Activated CD4-positive, CD25-positive, alpha-beta regulatory T cell treated with anti-CD3 and anti-CD28 coated beads, Interleukin-2, amount 50 U/mL, for 16 hours (primary cell): ENCODE data around the gene RSPH9.
"Not testable (repeated sequence)": the region's sequence is repeated elsewhere in the genome, so short reads cannot be mapped to it uniquely, and the experiment has no call there.

Source experiments
- DNase-seq: peaks from one replicate; pipeline ENCODE4 v3.0.0-alpha.2; 2020; ENCODE audit warnings: low read depth, low spot score

The RSPH9 gene

DNA sequence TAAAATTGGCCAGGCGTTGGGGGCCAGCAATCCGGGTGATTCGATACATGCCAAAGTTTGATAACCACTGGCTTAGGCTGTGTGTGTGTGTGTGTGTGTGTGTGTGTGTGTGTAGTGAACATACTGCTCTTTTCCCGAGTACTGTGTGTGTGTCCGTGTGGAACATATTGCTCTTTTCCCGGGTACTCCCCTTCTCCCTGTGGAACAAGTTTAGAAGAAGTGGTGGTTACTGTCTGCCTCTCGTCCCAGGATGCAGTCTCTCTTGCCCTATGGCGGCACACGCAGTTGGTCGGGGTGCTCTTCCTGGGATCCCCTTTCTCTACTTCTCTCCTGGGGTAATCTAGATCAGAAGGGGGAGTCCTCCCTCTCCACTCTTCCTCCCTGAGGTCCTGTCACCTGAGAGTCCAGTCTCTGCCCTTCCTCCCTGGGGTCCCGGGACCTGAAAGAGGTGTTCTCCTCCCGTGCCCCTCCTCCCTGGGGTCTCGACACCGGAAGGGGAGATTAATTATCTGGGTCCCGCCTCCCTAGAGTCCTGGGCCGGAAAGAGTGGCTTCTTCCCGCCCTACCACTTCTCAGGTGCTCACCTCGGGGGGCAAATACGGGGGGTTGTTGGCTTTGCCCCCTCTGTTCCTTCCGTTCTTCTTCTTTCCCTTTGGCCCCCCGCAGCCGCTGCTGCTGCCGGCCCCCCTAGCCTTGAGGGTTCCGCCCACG, 16.3 kb upstream of the RSPH9 start:
- peak; percentile 25 for DNase-seq

DNA sequence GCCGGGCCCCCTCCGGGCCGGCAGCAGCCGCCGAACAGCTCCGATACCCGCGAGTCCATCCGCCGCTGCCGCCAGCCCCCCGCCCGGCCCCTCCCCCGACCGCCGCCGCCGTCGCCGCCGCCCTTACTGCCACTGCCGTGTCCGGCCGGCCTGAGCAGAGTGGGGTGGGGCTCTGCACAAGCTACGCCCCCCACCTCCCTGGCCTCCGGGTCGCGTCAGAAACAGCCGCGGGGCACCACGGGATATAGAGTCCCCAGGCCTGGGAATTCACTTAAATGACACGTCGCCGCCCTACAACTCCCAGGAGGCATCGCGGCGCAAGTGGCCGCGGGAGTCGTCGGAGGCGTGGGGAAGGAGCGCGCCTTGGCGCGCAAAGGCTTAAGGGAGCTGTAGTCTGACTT, 15.7 kb upstream of the RSPH9 start, which contains the start of gene GTPBP2:
TSS of gene GTPBP2 (minus strand) at position 161 of the 401 bp plus-strand sequence. CDS start at position 59, 102 bp downstream.
- peak; percentile 95 for DNase-seq

DNA sequence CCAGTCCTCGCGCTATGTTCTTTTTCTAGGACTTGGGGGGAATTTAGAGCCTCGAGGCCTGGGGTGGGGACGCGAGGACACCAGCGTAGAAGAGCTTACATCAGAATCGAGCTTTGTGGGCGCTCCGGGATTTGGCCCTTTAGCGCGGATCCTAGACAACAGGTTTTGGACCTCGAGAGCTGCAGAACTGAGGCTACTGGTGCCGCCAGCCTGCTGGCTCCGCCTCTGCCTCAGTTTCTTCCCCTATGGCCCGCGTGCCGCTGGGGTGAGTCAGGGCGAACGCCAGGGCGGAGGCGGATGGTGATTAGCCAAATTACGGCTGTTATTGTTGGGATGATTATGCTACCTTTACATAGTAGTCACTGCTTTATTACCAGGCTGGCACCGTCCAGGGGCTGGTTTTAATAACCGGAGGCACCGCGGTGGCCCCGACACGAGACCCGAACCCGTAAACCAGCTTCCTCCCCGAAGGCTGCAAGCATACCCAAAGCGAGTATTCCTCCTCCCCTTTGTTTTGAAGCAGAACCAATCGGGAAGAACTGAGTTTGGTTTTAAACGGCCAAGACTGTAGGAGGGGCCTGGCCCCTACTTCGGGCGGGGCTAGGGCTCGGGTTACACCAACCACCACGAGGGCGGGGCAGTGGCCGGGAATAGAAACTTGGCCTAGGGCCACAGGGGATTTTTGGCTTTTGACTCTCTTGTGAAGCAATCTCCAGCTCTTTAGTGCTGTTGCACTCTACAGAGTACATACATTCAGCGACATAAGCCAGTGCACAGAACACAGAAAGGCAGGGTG, 15.1 kb upstream of the RSPH9 start:
- peak; percentile 69 for DNase-seq

DNA sequence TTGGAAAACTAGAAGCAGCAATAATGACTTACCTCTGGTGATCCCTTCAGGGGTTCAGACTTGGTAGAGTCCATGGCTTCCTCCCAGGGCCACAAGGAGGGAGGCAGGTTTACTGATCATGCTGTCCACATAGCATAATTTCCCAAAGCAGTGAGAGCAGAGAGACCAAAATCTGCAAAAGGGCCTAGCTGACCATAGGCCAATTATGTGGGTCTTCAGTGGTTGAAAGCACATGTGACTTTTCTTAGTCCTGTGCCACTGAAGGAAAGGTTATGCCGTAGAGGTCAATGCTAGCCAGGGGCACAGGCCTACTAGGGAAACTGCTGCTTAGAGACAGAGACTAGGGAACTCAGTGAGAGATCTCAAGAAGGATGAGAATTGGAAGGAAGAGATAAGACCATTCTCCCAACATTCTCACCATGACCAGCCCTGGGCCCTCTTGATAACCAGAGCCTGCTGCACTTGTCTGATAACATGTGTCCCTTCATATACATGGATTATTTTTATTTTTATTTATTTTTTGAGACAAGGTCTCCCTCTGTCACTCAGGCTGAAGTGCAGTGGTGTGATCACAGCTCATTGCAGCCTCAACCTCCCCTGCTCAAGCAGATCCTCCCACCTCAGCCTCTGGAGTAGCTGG, 13.7 kb upstream of the RSPH9 start:
- DNase-seq: no peak

DNA sequence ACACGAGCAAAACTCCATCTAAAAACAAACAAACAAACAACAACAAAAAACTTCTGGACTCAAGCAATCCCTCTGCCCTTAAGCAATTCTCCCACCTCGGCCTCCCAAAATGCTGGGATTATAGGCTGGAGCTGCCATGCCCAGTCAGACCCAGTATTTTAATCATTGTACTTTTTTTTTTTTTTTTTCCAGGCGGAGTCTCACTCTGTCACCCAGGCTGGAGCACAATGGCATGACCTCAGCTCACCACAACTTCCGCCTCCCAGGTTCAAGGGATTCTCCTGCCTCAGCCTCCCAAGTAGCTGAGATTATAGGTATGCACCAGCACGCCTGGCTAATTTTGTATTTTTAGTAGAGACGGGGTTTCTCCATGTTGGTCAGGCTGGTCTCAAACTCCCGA, 11.8 kb upstream of the RSPH9 start:
- not testable (repeated sequence) for DNase-seq

DNA sequence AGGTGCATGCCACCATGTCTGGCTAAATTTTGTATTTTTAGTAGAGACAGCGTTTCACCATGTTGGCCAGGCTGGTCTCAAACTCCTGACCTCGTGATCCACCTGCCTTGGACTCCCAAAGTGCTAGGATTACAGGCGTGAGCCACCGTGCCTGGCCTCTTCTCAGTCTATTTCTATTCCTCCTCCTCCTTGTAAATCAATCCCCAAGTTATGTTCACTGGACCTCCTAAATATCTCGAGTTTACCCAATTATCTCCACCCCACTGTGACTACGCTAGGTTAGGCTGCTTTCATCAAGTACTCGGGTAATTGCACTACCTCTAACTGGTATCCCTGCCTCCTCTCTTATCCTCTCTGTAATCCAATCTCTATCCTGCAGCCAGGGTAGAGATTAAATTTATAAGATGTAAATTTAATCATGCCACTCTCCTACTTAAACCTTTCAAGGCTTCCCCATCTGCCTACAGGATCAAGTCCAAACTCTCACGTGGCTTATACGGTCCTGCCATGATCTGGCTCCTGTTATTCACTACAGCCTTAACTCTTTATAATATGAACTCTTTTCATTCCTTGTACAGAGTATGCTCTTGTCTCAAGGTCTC, 10.0 kb upstream of the RSPH9 start:
- no peak for DNase-seq

DNA sequence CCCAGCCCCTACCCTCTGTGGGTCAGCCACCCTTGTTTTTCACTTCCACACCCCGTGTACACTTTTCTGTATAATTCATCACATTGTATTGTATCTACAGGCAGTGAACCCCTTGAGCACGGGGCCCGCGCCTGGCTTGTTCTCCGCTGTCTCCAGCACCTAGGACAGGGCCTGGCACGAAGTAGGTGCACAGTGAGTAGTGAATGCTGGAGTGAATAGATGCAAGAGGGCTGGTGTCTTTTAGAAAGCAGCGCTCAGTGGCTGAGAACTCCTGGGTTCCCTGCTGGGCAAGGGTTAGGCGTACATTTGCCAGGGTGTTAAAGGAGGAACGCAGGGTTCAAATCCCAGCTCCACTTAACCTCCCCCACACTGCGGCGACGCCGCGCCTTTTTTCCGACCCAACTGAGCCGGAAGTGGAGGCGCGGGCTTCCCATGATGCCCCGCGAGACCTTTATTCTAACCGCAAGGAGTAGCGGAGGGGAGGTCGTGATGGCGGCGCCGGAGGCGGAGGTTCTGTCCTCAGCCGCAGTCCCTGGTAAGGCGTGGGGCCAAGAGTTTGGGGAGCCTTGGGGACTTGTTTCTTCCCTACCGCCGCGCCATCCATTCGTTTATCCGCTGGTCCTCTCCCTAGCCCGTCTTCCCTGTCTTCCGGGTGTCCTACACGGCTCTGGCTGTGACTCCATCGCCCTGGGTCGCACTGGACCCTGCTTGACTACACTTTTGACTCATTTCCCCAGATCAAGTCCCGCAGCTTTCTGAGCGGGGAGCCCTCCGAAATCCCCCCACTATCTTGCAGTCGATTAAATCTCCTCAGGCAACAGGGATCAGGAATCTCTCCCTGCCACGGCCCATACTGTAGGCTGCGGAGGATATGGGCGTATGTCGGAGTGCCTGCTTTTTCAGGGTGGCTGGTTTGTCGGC, 9.2 kb upstream of the RSPH9 start, which contains the start of gene MAD2L1BP:
TSS of gene MAD2L1BP (plus strand) at position 454 of the 921 bp plus-strand sequence. CDS start at position 490, 36 bp downstream.
- DNase-seq: peak; percentile 78

DNA sequence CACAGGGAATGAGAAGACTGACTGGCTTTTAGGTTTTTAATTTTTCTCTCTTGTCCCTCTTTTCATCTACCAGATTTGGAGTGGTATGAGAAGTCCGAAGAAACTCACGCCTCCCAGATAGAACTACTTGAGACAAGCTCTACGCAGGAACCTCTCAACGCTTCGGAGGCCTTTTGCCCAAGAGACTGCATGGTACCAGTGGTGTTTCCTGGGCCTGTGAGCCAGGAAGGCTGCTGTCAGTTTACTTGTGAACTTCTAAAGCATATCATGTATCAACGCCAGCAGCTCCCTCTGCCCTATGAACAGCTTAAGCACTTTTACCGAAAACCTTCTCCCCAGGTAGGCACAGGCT, 8.6 kb upstream of the RSPH9 start:
- DNase-seq: no peak

DNA sequence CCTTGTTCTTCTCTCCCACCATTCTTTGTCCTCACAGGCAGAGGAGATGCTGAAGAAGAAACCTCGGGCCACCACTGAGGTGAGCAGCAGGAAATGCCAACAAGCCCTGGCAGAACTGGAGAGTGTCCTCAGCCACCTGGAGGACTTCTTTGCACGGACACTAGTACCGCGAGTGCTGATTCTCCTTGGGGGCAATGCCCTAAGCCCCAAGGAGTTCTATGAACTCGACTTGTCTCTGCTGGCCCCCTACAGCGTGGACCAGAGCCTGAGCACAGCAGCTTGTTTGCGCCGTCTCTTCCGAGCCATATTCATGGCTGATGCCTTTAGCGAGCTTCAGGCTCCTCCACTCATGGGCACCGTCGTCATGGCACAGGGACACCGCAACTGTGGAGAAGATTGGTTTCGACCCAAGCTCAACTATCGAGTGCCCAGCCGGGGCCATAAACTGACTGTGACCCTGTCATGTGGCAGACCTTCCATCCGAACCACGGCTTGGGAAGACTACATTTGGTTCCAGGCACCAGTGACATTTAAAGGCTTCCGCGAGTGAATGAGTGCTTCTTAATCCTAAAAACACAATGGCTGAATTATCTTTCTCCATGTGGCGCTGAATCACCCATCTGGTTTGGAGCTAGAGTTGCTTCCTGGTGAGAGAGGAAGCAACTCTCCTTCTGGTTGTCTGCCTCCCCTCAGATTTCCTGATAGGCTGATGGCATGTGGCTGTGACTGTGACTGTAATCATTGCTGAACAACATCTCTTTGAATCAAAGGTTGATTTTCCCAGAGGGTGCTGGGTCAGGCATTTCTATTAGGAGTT, 4.6 kb upstream of the RSPH9 start:
- no peak for DNase-seq

DNA sequence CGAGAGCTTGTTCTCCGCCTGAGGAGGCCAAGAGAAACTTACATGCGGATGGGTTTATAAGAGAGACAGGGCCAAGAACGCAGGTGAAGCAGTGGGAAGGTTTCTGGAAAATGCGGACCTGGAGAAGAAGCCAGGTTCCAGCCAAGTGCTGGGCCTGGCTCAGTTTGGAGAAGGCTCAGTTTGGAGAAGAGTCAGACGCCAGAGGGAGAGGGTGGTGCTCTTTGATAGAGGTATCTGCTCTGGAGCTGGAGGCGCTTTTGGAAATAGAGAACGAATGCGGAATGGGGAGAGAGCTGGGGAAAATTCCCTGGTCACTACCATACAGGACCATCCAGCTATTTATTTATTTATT, 753 bp downstream of the RSPH9 start:
- DNase-seq: no peak

DNA sequence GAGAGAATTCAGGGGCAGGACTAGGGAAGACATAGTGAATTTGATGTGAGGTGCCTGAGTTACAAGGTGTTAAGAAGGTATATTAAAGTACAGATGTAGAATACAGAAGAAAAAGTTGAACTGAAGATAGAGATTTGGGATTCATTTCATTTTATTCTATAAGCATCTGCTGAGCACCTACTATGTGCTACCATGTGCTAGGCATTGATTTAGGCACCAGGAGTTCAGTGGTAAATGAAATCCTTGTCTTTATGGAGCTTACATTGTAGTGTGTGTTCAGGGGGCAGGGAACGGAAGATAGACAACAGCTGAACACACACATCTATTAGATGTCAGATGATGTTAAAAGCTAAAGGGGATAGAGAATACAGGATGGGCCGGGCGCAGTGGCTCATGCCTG, 2.8 kb downstream of the RSPH9 start:
- no peak for DNase-seq

DNA sequence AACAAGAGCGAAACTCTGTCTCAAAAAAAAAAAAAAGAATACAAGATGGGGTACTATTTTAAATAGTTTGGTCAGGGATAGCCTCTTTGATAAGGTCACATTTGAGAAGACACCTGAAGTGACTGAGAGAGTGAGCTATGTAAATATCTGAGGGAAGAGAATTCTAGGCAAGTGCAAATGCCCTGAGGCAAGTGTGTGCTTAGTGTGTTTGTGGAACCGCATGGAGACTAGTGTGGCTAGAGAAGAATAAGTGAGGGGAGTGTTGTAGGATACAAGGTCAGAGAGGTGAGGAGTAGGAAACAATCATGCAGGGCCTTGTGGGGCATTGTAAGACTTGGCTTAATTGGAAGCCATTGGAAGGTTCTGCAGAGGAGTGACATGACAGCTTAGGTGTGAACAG, 3.4 kb downstream of the RSPH9 start:
- no peak for DNase-seq

DNA sequence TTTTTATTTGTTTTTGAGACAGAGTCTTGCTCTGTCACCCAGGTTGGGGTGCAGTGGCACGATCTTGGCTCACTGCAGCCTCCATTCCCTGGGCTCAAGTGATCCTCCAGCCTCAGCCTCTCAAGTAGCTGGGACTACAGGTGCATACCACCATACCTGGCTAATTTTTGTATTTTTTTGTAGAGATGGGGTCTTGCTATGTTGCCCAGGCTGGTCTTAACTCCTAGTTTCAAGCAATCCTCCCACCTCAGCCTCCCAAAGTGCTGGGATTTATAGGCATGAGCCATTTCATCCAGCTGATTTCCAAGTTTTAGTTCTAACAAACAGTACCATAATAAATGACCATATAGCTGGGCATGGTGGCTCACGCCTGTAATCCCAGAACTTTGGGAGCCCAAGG, 8.0 kb downstream of the RSPH9 start:
- DNase-seq: not testable (repeated sequence)

DNA sequence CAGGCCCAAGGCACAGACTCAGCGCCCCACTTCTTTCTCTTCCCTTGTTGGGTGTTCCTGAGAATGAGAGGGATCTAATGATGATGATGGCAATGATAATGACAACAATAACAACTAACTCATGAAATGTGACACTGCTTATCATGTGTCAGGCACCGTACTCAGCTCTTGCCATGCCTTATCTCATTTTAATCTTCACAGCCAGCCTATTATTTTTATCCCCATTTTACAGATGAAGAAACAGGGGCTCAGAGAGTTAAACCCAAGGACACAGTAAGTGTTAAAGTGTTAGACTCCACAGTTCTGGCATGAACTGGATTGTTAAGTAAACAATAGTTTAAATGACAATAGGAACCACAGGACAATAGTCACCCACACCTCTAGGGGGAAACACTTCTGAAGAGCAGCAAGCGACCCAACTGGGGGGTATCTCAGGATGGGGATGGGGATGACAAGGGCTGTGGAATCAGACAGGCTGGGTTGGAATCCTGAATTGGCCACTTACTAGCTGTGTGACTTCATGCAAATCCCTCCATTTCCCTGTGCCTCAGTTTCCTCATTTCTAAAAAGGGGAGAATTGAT, 12.5 kb downstream of the RSPH9 start:
- no peak for DNase-seq

DNA sequence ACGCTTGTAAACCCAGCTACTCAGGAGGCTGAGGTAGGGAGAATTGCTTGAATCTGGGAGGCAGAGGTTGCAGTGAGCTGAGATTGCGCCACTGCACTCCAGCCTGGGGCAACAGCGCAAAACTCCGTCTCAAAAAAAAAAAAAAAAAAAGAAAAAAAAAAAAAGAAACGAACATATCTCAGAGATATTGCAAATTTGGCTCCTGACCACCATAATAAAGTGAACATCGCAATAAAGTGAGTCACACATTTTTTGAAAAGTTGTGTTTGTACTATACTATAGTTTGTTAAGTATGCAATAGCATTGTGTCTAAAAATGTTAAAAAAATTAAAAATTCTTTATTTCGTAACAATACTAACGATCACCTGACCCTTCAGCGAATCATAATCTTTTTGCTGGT, 13.3 kb downstream of the RSPH9 start:
- DNase-seq: no peak

DNA sequence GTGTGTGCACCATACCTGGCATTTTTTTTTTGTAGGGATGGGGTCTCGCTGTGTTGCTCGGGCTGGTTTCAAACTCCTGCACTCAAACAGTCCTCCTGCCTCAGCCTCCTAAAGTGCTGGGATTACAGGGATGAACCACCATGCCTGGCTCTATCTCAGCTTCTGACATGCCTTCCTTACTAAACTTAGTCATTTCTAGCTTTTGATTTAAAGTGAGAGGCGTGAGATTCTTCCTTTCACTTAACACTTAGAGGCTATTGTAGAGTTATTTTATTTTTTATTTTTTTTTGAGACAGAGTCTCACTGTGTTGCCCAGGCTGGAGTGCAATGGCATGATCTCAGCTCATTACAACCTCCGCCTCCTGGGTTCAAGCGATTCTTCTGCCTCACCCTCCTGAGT, 18.1 kb downstream of the RSPH9 start:
- not testable (repeated sequence) for DNase-seq

DNA sequence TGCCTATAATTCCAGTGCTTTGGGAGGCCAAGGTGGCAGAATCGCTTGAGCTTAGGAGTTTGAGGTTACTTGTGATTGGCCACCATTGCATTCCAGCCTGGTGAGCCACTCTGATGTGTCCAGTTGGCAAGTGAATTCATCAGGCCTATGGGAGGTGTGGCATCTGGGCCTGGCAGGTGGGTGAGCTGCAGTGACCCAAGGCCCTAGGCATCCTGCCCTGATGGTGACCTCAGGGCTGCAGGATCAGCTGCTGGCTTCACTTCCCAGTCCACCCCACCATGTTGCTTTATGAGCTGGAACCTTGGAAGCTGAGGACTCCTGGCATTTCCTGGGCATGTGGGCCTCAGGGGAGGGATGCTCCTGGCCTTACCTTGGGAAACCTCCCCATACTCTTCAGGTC, 20.5 kb downstream of the RSPH9 start:
- no peak for DNase-seq

DNA sequence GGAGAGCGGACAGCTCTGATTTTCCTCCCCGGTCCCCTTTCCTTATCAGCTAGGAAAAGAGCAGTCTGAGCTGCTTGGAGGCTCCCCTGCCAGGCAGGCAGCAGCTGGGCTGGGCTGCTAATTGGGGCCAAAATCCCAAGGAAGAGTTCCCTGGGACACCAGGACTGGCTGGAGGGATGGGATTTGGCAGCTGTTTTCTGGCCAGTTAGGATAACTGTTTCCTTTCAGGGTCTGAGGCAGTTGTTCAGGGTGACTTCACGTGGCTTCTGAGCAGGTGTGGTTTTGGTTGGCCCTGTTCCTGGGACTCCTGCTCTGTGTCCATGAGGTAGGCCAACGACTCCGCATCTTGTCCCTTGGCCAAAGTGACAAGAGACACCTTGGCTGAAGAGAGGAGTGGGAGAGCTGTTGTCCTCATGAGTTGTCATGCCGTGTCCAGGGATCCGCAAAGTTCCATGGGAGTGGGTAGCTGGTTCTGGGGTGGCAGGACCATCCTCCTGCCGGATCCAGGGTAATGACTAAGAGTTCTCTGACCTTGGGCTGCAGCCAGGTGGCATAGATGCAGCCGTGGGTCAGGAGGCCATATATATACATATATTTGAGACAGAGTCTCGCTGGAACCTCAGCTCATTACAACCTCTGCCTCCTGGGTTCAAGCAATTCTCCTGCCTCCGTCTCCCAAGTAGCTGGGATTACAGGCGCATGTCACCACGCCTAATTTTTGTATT, 21.5 kb downstream of the RSPH9 start:
- DNase-seq: no peak
